Activated naive CD8-positive, alpha-beta T cell treated with anti-CD3 and anti-CD28 coated beads, Interleukin-2, amount 10 ng/mL, durations not matched to agents 7 days and 5 days (primary cell): Measurements from ENCODE around the gene PCCA. TPM values are rescaled to one million over a fixed set of nuclear protein-coding genes. Genes with fewer than 3 reads are reported as not detected.
"Not testable (repeated sequence)": the region's sequence is repeated elsewhere in the genome, so short reads cannot be mapped to it uniquely, and the experiment has no call there.

Source experiments
- ATAC-seq: fragments of 150-1000 bp; cut with Tn5 transposase; one replicate; pipeline ENCODE4 v1.10.0; 2021; ENCODE audit warnings: low read depth, moderate library complexity
- POLR2A ChIA-PET: fragments of 350-600 bp; sonication (Branson Sonifier 250); formaldehyde crosslinking; loops from one replicate; lab custom pipeline; 2021; ENCODE audit warnings: antibody characterized with exemption; lab: Charles Lee
- DNase-seq: peaks from one replicate; pipeline ENCODE4 v3.0.0; 2021
- H3K27ac Mint-ChIP-seq: one replicate; pipeline ENCODE4 v1.8.0; 2022; ENCODE audit warnings: mild to moderate bottlenecking, mixed read lengths
- H3K27me3 Mint-ChIP-seq: one replicate; pipeline ENCODE4 v1.8.0; 2022; ENCODE audit warnings: mild to moderate bottlenecking, moderate library complexity, mixed read lengths
- H3K36me3 Mint-ChIP-seq: one replicate; pipeline ENCODE4 v1.8.0; 2021; ENCODE audit warnings: mild to moderate bottlenecking, mixed read lengths
- H3K4me1 Mint-ChIP-seq: one replicate; pipeline ENCODE4 v1.8.0; 2021; ENCODE audit warnings: mixed read lengths
- H3K4me3 Mint-ChIP-seq: one replicate; pipeline ENCODE4 v1.8.0; 2022; ENCODE audit warnings: mild to moderate bottlenecking, moderate library complexity, mixed read lengths
- H3K9me3 Mint-ChIP-seq: one replicate; pipeline ENCODE4 v1.8.0; 2021; ENCODE audit warnings: mixed read lengths
- total RNA-seq, 2 experiments: library from RNA; stranded (reverse); gene quantifications; one replicate each; pipeline ENCODE4 v1.2.3, GENCODE V29; 2021

The PCCA gene
- total RNA-seq, 2 experiments from 2014 or later, result 14.5 to 16.5 TPM

DNA sequence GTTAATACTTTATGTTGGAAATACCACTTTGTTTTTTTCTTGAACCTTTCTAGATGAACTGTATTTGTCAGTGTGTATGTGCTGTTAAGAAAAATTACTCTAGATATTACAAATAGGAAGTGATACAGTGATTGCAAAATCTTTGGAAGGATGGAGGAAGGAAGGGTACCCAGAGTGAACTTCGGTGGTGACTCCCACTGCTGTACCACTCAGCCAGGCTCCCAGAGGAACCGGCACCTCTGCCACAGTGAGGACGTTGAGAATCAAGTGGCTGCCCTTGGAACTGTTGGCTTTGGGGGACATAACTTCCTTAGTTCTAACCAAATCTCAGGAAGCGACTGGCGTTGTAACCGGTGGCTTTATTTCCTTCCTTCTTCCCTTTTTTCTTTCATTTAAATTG is 184.7 kb downstream of the PCCA start:
- POLR2A ChIA-PET, result no interaction called here
- H3K27me3 Mint-ChIP-seq, result no peaks in the 10 kb centered on the region
- no peak overlapping the region for H3K27ac Mint-ChIP-seq
- peaks cover 10% of the 10 kb centered on the region for H3K36me3 Mint-ChIP-seq
- DNase-seq (no peak), ATAC-seq (no peak)
- H3K4me1 Mint-ChIP-seq, result no peaks in the 10 kb centered on the region
- no peak overlapping the region for H3K4me3 Mint-ChIP-seq
- H3K9me3 Mint-ChIP-seq, result peaks cover 2% of the 10 kb centered on the region

DNA sequence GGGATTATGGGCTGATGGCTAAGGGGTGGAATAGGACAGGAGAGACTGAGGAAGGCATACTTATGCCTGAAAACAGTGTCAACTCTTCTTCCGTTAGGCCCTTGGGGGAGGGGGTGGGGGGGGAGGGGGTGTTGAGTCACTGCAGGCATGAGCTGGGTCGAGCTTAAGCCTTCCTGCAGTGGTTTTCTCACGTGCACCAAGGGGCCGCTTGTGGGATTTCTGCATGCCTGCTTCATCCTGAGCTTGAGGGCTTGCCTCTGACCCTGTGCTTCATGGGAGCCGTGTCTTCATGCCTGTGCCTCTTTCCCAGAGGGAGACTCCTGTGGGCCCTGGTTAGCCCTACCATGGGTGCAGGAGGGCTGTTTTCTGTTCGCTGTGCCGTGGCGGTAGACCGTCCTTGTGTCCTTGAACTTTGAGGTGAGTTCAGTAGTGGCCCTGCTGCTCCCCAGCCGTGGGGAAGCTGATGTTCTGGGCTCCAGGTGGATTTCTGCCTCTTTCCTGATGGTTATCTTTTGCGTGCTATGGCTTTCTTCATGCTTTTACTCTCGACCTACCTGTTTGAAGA is 186.1 kb downstream of the PCCA start:
- H3K27me3 Mint-ChIP-seq, result no peaks in the 10 kb centered on the region
- H3K27ac Mint-ChIP-seq, result no peak overlapping the region
- peaks cover 2% of the 10 kb centered on the region for H3K9me3 Mint-ChIP-seq
- peaks cover 10% of the 10 kb centered on the region for H3K36me3 Mint-ChIP-seq
- ATAC-seq (no peak), DNase-seq (no peak)
- POLR2A ChIA-PET, result interaction anchor here (0.6 kb wide), 1 partner anchor 642 kb away, joined by 5 read pairs; no protein-coding TSS in a partner anchor
- H3K4me1 Mint-ChIP-seq, result no peaks in the 10 kb centered on the region
- no peak overlapping the region for H3K4me3 Mint-ChIP-seq

DNA sequence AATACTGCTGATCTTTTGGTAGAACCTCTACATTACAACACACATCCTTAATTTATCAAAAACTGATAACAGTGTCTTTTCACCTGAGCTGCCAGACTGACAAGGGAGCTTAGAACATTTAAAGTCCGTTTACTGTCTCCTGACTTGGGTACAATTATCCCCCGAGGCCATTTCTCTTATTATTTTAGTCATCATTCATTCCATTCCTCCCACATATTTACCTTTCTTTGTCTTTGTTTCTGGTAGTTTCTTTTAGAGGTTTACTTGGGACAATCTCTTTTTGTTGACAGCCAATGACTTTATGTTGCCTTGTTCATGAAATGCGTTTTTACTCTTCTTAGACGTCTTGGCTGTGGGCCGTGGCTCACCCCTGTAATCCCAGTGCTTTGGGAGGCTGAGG is 186.9 kb downstream of the PCCA start:
- Mint-ChIP-seq H3K9me3 (peaks cover 2% of the 10 kb centered on the region), H3K27ac (no peak overlapping the region), H3K4me3 (no peak overlapping the region), H3K27me3 (no peaks in the 10 kb centered on the region), H3K36me3 (peaks cover 12% of the 10 kb centered on the region), H3K4me1 (no peaks in the 10 kb centered on the region)
- DNase-seq (no peak), ATAC-seq (no peak)
- POLR2A ChIA-PET, result no interaction called here

DNA sequence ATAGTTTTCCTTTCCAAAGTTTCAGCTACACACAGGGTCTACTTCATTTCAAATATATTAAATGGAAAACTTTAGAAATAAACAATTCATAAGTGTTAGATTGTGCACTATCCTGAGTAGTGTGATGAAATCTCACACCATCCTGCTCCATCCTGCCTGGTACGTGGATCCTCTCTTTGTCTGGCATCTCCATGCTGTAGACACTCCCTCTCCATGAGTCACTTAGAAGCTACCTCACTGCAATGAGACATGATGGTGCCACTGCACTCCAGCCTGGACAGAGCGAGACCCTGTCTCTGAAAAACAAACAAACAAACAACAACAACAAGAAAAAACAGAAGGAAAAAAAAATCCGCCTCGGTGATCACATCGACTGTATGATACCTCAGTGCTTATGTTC is 191.8 kb downstream of the PCCA start:
- POLR2A ChIA-PET, result no interaction called here
- DNase-seq (no peak), ATAC-seq (no peak)
- Mint-ChIP-seq H3K4me1 (no peaks in the 10 kb centered on the region), H3K9me3 (peaks cover 2% of the 10 kb centered on the region), H3K27ac (no peak overlapping the region), H3K4me3 (no peak overlapping the region), H3K36me3 (peaks cover 7% of the 10 kb centered on the region), H3K27me3 (no peaks in the 10 kb centered on the region)

DNA sequence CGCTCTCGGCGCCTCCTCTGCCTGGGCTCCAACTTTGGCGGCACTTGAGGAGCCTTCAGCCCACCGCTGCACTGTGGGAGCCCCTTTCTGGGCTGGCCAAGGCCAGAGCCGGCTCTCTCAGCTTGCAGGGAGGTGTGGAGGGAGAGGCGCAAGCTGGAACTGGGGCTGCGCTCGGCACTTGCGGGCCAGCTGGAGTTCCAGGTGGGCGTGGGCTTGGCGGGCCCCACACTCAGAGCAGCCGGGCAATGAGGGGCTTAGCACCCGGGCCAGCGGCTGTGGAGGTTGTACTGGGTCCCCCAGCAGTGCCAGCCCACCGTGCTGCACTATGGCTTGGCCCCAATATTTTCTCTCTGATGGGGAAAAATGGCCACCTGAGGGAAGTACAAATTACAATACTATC is 193.4 kb downstream of the PCCA start:
- H3K36me3 Mint-ChIP-seq, H3K4me3 Mint-ChIP-seq, H3K4me1 Mint-ChIP-seq, DNase-seq, H3K27ac Mint-ChIP-seq, POLR2A ChIA-PET, H3K9me3 Mint-ChIP-seq, ATAC-seq, H3K27me3 Mint-ChIP-seq: not testable (repeated sequence)

DNA sequence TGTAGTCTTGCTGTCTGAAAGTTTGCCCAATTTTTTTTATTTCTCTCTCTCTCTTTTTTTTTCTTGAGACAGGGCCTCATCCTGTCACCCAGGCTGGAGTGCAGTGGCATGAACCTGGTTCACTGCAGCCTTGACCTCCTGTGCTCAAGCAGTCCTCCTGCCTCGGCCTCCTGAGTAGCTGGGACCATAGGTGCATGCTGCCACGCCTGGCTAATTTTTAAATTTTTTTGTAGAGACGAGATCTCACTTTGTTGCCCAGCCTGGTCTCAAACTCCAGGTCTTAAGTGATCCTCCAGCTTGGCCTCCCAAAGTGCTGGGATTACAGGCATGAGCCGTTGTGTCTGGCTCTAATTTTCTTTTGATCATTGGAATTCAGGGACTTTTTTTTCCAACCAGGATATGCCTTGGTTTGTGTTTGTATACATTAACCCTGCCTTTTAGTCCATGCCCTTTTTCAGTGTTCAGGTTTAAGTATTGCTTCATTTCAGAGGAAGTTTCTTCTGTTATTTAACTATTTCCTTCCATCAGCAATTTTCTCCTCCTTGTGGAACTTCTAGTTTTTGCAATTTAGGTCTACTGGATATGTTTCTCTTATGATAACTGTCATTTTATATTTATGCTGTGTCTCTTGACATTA is 201.4 kb downstream of the PCCA start:
- no peak overlapping the region for H3K27ac Mint-ChIP-seq
- no peak overlapping the region for H3K4me3 Mint-ChIP-seq
- no peak for ATAC-seq
- no peaks in the 10 kb centered on the region for H3K27me3 Mint-ChIP-seq
- POLR2A ChIA-PET, result no interaction called here
- DNase-seq, result no peak
- no peaks in the 10 kb centered on the region for H3K4me1 Mint-ChIP-seq
- no peaks in the 10 kb centered on the region for H3K9me3 Mint-ChIP-seq
- H3K36me3 Mint-ChIP-seq, result peaks cover 2% of the 10 kb centered on the region

DNA sequence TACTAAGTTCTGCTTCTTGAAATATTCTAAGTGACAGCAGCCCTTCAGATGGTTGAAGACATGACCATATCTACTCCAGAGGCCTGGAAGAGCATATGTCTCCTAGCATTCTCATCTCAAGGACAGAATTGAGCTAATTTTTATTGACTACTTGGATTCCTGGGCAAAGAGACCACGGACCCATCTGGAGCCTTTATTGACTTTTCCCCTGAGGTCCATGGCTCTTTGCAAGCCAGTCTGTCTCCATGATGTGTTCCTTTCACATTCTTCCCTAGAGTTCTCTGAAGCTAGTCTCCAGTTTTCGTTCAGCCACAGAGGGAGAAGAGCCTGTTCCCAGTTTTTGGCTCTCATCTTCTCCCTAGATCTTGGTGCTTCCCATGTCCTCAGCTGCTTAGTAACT is 202.7 kb downstream of the PCCA start:
- no peaks in the 10 kb centered on the region for H3K4me1 Mint-ChIP-seq
- H3K36me3 Mint-ChIP-seq, result peaks cover 2% of the 10 kb centered on the region
- POLR2A ChIA-PET, result interaction anchor here (1.0 kb wide), 1 partner anchor 10 kb away, joined by 4 read pairs; no protein-coding TSS in a partner anchor
- ATAC-seq, result no peak
- no peaks in the 10 kb centered on the region for H3K27me3 Mint-ChIP-seq
- no peaks in the 10 kb centered on the region for H3K9me3 Mint-ChIP-seq
- H3K4me3 Mint-ChIP-seq, result no peak overlapping the region
- DNase-seq, result no peak
- no peak overlapping the region for H3K27ac Mint-ChIP-seq

DNA sequence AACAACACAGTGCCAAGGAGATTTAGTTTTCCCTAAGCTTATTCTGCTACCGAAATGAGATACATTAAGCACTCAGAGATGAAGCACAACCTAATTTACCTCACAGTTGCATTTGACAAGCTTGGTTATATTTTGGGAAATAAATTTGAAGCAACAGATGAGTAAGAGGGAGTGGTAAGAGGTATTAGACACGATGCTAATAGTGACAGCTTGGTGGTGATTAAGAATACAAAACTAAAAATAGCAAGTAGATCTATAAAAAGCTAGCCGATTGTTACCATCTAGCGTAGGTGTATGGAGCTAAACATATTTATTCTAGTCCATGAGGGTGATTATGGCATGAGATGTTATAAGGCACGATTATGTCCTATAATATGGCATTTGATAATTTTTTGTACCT is 208.5 kb downstream of the PCCA start:
- Mint-ChIP-seq H3K27me3 (no peaks in the 10 kb centered on the region), H3K4me1 (peaks cover 1% of the 10 kb centered on the region), H3K36me3 (peaks cover 2% of the 10 kb centered on the region), H3K9me3 (peaks cover 1% of the 10 kb centered on the region), H3K27ac (no peak overlapping the region), H3K4me3 (no peak overlapping the region)
- DNase-seq (no peak), ATAC-seq (no peak)
- POLR2A ChIA-PET, result no interaction called here

DNA sequence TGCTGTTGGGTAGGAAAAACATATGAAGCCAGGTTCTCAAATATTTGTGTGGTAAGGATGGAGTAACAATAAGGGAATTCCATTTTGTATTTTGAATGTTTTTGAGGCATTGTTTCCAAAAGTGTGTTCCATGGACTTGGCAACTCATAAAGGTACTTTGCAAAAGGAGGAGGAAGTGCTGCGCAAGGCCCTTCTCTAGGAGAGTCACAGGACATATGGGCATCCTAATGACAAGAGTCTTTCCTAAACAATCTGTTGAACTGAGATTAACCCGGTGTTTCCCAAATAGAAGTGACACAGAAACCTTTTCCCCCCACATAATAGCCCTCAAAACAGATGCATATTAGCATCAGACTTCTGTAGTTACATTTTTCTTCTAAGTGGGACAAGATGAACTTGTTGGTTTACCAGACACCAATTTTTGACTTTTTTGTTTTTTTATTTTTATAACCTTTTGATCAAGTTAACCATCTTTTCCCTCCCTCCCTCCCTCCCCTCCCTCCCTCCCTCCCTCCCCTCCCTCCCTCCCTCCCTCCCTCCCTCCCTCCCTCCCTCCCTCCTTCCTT is 209.3 kb downstream of the PCCA start:
- ATAC-seq, result no peak
- H3K4me1 Mint-ChIP-seq, result peaks cover 1% of the 10 kb centered on the region
- H3K36me3 Mint-ChIP-seq, result peaks cover 2% of the 10 kb centered on the region
- H3K9me3 Mint-ChIP-seq, result peaks cover 1% of the 10 kb centered on the region
- no peak overlapping the region for H3K4me3 Mint-ChIP-seq
- H3K27ac Mint-ChIP-seq, result no peak overlapping the region
- POLR2A ChIA-PET, result no interaction called here
- H3K27me3 Mint-ChIP-seq, result no peaks in the 10 kb centered on the region
- DNase-seq, result no peak

DNA sequence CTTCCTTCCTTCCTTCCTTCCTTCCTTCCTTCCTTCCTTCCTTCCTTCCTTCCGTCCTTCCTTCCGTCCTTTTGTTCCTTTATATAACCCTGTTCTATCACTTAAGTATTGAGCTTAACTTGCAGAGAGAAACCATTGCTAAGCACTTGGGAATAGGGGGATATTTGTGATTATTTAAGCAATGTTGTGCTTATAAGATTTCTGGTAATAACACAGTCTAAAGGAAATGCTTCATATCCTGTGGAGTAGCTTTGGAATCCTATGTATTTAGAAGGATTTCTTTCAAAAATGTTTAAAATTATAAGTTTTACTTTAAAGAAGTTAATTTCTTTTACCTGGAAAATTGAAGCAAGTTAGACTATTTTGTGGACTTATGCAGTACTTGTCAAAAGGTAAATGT is 209.8 kb downstream of the PCCA start:
- POLR2A ChIA-PET, result no interaction called here
- Mint-ChIP-seq H3K27ac (no peak overlapping the region), H3K9me3 (peaks cover 1% of the 10 kb centered on the region), H3K4me3 (no peak overlapping the region), H3K4me1 (peaks cover 1% of the 10 kb centered on the region), H3K27me3 (no peaks in the 10 kb centered on the region), H3K36me3 (peaks cover 2% of the 10 kb centered on the region)
- ATAC-seq (no peak), DNase-seq (no peak)

DNA sequence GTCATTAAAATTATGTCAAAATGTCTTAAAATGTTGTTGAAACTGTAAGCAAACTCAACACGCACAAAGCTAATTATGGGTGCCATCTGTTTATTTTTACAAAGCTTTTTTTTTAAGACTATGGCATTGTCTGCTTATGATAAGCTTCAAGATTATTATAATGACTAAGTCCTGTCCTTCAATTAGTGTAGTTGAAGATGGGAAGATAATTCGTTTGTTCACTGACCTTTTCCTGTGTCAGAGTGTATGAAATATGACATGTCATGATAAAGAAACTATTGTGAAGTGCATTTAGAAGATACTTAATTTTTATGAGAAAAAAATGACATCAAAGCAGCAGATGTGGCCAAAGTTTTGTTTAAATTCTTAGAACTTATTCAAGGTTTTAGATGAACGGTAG is 211.3 kb downstream of the PCCA start:
- no peak overlapping the region for H3K4me3 Mint-ChIP-seq
- H3K36me3 Mint-ChIP-seq, result peaks cover 2% of the 10 kb centered on the region
- DNase-seq (no peak), ATAC-seq (no peak)
- H3K9me3 Mint-ChIP-seq, result peaks cover 1% of the 10 kb centered on the region
- no peak overlapping the region for H3K27ac Mint-ChIP-seq
- no peaks in the 10 kb centered on the region for H3K27me3 Mint-ChIP-seq
- peaks cover 1% of the 10 kb centered on the region for H3K4me1 Mint-ChIP-seq
- POLR2A ChIA-PET, result no interaction called here

DNA sequence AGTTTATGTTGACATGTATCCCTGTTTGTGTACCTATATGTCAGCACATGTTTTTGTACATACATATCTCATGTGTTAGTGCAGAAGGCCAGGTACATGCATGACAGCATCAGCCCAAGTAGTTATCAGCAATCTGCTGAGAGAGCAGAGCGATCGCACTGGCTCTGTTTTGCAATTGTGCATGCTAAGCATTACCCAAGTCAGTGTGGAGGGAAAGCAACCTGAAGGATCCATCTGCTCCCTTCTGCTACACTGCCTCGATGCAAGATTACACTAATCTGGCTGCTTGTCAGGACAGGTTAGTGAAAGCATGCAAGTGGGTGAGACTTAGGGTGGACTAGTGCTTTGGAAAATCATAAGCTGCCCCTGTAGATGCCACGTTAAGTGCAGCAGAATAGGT is 211.8 kb downstream of the PCCA start:
- no peak overlapping the region for H3K4me3 Mint-ChIP-seq
- peaks cover 1% of the 10 kb centered on the region for H3K4me1 Mint-ChIP-seq
- H3K27me3 Mint-ChIP-seq, result no peaks in the 10 kb centered on the region
- H3K9me3 Mint-ChIP-seq, result peaks cover 1% of the 10 kb centered on the region
- DNase-seq, result no peak
- H3K27ac Mint-ChIP-seq, result no peak overlapping the region
- POLR2A ChIA-PET, result no interaction called here
- ATAC-seq, result no peak
- peaks cover 2% of the 10 kb centered on the region for H3K36me3 Mint-ChIP-seq

DNA sequence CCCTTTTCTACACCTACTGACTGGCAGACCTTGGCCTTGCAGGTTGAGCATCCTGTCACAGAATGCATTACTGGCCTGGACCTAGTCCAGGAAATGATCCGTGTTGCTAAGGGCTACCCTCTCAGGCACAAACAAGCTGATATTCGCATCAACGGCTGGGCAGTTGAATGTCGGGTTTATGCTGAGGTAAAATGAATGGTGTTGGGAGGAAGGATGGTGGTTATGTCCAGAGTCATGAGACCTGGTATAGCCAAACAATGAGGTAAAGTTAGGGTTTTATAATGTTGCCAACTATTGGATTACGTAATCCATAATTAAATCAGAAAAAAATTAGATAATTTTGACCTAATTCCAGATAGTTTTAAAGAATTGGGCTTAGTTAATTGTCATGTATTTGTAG is 212.5 kb downstream of the PCCA start:
- no peak overlapping the region for H3K27ac Mint-ChIP-seq
- peaks cover 2% of the 10 kb centered on the region for H3K36me3 Mint-ChIP-seq
- H3K4me3 Mint-ChIP-seq, result no peak overlapping the region
- POLR2A ChIA-PET, result interaction anchor here (0.8 kb wide), 1 partner anchor 10 kb away, joined by 4 read pairs; no protein-coding TSS in a partner anchor
- ATAC-seq (no peak), DNase-seq (no peak)
- H3K27me3 Mint-ChIP-seq, result no peaks in the 10 kb centered on the region
- H3K9me3 Mint-ChIP-seq, result peaks cover 1% of the 10 kb centered on the region
- peaks cover 1% of the 10 kb centered on the region for H3K4me1 Mint-ChIP-seq

DNA sequence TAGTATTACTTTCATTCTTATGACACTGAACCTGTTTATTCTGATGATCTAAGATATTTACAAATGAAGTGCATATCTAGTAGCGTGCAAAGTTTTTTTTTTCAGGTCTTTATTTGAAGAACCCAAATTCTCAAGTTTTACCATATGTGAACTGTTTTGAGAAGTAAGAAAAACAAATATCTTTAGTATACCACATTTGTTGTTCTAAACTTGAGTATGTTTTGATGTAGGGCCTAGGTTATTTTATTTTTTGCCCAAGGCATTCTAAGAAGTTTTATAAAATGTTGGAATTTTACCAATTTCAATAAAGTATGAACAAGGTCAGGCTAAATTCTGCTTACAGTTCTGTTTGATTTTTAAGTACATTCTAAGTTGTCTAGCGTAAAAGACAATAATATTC is 213.5 kb downstream of the PCCA start:
- H3K4me3 Mint-ChIP-seq, result no peak overlapping the region
- ATAC-seq (no peak), DNase-seq (no peak)
- POLR2A ChIA-PET, result no interaction called here
- peaks cover 1% of the 10 kb centered on the region for H3K9me3 Mint-ChIP-seq
- no peaks in the 10 kb centered on the region for H3K27me3 Mint-ChIP-seq
- H3K27ac Mint-ChIP-seq, result no peak overlapping the region
- H3K4me1 Mint-ChIP-seq, result peaks cover 1% of the 10 kb centered on the region
- H3K36me3 Mint-ChIP-seq, result peaks cover 2% of the 10 kb centered on the region
